ENCODE results near the gene GDI1.

GDI1 gene

DNA sequence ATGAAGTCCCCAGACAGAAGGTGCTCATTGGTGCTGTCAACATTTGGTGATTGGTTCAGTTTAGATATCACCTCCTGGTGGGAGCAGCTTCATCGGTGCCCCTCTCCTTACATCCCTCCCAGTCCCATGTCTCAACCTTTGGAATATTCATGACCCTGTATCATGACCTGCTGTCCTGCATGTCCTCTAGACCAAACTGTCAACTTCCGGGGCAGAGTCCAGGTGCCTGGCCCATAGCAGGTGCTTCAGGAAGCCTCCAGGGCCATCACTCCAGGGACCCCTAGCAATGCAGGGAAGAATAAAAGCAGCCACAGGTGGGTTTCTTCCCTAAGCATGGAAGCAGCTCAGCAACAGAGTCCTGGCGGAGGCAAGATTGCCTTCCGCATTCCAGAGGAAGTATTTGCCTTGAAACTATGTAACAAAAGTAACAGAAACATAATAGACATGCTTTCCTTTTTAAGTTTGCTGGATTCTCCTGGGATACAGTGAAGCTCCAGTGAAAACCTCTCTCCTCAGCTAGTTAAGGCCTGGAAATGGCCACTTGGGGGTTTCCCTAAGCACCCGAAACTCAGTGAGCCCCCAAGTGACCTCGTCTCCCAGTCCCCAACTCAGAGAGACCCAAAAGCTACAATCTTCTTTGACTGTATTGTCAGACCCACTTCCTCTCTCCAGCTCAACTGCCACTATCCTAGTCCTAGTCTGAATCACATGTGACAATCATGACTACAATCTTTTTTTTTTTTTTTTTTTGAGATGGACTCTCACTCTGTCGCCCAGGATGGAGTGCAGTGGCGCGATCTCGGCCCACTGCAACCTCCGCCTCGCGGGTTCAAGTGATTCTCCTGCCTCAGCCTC lies 9.8 kb upstream of the GDI1 start:
- TF ChIP-seq, protein P1, sequence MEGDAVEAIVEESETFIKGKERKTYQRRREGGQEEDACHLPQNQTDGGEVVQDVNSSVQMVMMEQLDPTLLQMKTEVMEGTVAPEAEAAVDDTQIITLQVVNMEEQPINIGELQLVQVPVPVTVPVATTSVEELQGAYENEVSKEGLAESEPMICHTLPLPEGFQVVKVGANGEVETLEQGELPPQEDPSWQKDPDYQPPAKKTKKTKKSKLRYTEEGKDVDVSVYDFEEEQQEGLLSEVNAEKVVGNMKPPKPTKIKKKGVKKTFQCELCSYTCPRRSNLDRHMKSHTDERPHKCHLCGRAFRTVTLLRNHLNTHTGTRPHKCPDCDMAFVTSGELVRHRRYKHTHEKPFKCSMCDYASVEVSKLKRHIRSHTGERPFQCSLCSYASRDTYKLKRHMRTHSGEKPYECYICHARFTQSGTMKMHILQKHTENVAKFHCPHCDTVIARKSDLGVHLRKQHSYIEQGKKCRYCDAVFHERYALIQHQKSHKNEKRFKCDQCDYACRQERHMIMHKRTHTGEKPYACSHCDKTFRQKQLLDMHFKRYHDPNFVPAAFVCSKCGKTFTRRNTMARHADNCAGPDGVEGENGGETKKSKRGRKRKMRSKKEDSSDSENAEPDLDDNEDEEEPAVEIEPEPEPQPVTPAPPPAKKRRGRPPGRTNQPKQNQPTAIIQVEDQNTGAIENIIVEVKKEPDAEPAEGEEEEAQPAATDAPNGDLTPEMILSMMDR (IDR thresholded peaks at IDR 0.05; ENCODE audit: control insufficient read depth, extremely low read depth, insufficient read depth), result no peak
- H3K4me3 ChIP-seq (ENCODE audit: low read depth, low read length), result no peak overlapping the region
- DNase-seq (ENCODE audit: low read depth), result no peak

DNA sequence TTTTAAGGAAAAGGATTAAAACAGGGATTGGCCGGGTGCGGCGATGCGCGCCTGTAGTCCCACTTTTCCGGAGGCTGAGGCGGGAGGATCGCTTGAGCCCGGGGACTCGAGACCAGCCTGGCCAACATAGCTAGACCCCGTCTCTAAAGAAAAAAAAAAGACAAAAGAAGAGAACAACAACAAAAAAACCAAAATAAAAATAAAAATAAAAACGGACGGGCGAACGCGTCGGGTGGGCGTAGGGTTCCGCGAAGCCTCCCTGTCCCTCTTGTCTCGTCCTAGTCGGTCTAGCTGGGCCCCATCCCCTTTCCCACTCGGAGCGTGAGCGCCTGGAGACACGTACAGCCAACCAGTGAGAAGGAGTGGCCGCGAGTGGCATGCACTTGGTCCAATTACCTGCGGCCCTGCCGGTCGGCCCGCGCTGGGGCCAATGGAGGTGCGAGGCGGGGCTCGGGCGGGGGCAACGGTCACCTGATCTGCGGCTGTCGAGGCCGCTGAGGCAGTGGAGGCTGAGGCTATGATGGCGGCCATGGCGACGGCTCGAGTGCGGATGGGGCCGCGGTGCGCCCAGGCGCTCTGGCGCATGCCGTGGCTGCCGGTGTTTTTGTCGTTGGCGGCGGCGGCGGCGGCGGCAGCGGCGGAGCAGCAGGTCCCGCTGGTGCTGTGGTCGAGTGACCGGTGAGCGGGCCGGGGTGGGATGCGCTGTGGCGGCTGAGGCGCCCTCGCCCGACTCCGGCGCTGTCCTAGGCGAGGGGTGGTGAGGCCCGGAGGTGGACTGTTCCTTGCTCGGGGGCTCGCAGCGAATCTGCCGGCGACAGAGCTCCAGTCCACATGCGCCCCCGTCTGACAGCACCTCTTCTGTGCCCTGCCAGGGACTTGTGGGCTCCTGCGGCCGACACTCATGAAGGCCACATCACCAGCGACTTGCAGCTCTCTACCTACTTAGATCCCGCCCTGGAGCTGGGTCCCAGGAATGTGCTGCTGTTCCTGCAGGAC lies 8.5 kb upstream of the GDI1 start, which contains the start of gene ATP6AP1:
Gene ATP6AP1, plus strand, starts transcription at position 502 of the 996 bp plus-strand sequence. Its CDS starts 16 bp downstream, at position 518.
- peak within 1 kb of the TSS; percentile 72 for H3K4me3 ChIP-seq (ENCODE audit: low read depth, low read length)
- DNase-seq (ENCODE audit: low read depth), result peak; percentile 80
- TF ChIP-seq, protein P1 (IDR thresholded peaks at IDR 0.05; ENCODE audit: control insufficient read depth, extremely low read depth, insufficient read depth), result peak; percentile 18; the same call in 1 of the 2 replicates

DNA sequence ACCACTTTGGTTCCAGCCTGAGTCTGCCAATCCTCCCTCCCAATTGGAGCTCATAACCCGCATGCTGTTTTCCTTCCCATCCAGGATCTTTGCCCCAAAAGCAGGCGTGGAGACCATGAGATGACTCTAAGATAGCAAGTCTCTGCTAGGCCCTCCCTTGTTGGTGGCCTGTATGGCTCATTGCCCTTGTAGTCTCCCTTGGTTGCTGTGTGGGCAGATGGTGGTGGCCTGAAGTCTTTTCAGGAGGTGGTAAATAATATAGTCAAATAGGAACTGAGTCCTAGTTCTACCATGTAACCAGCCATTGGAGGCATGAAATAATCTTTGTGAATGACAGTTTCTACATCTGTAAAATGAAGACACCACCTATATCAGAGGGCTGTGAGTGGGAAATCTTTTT lies 7.2 kb upstream of the GDI1 start:
- TF ChIP-seq, protein P1 (IDR thresholded peaks at IDR 0.05; ENCODE audit: control insufficient read depth, extremely low read depth, insufficient read depth), result no peak
- DNase-seq (ENCODE audit: low read depth), result no peak
- H3K4me3 ChIP-seq (ENCODE audit: low read depth, low read length), result peak overlapping the region; percentile 72

DNA sequence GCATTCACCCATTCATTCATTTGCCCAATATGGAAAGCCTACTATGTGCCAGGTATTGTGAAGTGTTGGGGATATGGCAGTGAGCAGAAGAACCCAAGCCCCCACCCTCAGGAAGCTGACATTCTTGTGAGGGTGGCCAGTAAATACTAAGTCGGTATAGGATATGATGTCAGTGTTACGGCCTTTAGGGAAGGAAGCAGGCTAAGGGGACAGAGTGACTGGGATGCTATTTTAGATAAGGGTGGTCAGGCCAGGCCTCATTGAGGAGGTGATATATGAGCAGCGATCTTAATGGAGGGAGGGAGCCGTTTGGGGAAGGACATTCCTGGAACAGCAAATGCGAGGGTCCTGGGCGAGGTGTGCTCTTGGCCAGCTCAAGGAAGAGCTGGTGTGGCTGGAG lies 6.5 kb upstream of the GDI1 start:
- DNase-seq (ENCODE audit: low read depth), result no peak
- TF ChIP-seq, protein P1 (IDR thresholded peaks at IDR 0.05; ENCODE audit: control insufficient read depth, extremely low read depth, insufficient read depth), result no peak
- H3K4me3 ChIP-seq (ENCODE audit: low read depth, low read length), result peak overlapping the region; percentile 21; the same call in 1 of the 2 replicates

DNA sequence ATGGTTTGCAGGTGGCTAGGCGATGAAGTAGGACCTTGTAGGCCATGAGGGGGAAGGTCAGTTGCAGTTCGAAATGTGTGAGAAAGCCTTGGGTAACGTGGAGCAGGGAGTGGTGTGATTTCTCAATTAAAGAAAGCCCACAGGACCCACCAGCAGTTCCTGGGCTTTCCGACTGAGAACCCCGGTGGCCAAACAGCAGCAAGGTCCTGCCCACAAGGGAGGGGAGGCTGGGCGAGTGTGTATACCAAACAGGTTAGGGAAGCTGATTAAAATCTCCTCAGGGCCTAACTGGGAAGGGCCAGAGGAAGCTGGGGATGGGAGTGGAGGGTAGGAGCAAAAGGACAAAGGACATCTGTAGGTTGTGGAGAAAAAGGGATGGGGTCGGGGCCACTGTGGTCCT lies 6.0 kb upstream of the GDI1 start:
- peak overlapping the region; percentile 21; the same call in 1 of the 2 replicates for H3K4me3 ChIP-seq (ENCODE audit: low read depth, low read length)
- TF ChIP-seq, protein P1 (IDR thresholded peaks at IDR 0.05; ENCODE audit: control insufficient read depth, extremely low read depth, insufficient read depth), result no peak
- peak; percentile 31 for DNase-seq (ENCODE audit: low read depth)

DNA sequence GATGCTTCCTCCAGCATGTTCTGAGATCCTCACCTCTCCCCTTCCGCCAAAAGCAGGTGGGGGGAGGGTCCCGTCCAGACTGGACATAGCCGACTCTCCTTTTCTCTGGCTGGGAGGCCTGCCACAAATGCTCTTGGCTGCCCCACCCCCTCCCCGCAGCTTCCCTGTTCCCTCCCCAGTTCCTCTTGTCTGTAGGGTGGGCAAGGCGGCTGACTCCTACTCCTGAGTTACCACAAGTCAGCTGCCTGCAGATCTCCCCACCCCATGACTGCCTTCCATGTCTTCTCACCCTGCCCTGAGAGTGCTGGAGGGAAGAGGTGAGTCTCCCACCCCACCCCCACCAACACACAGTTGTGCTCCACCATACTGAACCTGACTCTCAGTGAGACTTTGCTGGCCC lies 5.6 kb upstream of the GDI1 start:
- no peak for DNase-seq (ENCODE audit: low read depth)
- H3K4me3 ChIP-seq (ENCODE audit: low read depth, low read length), result 0 out of 2 replicates have a peak overlapping the region, but pooled peaks have one; percentile 21
- TF ChIP-seq, protein P1 (IDR thresholded peaks at IDR 0.05; ENCODE audit: control insufficient read depth, extremely low read depth, insufficient read depth), result no peak
